NCI-H2171 treated with DMSO at 0.1 percent for 48 hours (cell line): ENCODE results near the gene ZMYND8.
"Not testable (repeated sequence)": the region's sequence is repeated elsewhere in the genome, so short reads cannot be mapped to it uniquely, and the experiment has no call there.

Source experiments
- DNase-seq: peaks from one replicate; lab custom pipeline; 2025; lab: John Stamatoyannopoulos, UW

The ZMYND8 gene

GRCh38 chr20:47246061-47246777 is 110.3 kb downstream of the ZMYND8 start:
- no peak for DNase-seq

- DNase-seq, result not testable (repeated sequence)
Observed at GRCh38 chr20:47245166-47245565, 111.3 kb downstream of the ZMYND8 start.

DNA sequence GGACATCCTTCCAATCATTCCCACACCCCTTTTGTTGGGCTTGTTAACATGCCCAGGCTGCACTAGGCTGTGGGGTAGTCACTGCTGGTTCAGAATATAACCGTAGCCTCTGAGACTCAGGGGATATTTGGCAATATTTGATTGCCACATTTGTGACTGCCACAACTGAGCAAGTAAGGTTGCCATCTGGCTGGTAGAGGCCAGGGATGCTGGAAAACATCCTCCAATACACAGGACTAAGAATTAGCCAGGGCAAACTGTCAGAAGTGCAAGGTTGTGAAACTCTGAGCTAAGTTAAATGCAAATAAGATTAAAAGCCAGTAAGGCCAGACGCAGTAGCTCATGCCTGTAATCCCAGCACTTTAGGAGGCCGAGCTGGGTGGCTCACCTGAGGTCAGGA is 112.0 kb downstream of the ZMYND8 start:
- DNase-seq, result peak; percentile 54

DNA sequence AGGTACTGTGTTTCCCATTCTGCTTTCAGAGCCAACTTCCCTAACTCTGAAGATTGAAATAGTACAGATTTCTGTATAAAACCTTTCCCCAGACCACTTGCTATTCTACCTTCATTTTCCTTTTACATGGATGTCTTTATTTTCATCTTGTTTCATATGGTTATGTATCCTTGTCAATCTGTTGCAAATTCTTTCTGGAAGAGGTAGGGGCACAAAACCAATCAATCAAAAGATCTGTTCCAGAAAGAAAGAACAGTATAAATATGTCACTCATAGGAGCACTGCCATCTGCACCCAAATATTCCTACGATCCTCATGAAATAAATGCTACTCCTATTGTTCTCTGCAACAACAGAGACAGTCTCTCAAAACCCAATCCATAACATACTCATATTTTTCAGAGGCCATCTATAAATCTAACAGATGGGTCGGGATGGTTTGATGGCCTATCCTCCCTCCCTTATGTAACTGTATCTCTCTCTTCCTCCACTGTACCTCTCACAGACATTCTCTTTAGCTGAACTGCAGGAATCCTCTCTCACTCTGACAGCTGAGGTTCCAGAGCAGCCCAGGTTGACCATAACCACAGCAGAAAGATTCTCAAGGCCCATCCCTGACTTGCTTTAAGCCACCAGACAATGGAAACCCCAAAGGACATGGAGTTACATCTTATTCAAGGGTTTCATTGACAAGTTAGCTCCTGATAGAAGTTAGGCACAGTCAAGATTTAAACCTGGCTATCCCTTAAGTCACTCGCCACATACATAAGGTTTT is 112.8 kb downstream of the ZMYND8 start:
- peak; percentile 93 for DNase-seq

- no peak for DNase-seq
Observed at GRCh38 chr20:47243003-47243402, 113.5 kb downstream of the ZMYND8 start.

DNA sequence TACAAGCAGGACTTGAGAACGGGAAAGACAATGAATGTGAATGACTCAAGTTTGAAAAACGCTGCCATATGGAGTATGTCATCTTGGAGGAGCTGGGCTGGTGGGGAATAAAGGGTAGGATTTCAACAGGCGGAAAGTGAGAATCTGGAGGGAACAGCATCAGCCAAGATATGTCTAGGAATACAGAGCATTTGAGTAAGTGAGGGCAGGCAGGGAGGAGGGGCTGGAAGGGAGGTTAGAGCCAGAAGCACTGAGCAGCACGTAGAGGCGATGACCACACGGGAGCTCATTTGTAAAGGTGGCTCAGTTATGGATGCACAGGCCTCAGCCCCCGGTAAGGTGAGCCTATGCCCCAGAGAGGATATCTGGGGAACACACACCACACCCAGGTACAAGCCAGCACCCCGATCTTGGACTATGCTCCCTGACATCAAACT is 115.1 kb downstream of the ZMYND8 start:
- DNase-seq, result peak; percentile 98

DNA sequence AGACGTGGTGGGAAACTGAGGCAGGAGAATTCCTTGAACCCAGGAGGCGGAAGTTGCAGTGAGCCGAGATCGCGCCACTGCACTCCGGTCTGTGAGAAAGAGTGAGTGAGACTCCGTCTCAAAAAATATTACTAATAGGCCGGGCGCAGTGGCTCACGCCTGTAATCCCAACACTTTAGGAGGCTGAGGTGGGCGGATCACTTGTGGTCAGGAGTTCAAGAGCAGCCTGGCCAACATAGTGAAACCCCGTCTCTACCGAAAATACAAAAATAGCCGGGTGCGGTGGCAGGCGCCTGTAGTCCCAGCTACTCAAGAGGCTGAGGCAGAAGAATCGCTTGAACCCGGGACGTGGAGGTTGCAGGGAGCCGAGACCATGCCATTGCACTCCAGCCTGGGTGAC is 116.4 kb downstream of the ZMYND8 start:
- not testable (repeated sequence) for DNase-seq

DNA sequence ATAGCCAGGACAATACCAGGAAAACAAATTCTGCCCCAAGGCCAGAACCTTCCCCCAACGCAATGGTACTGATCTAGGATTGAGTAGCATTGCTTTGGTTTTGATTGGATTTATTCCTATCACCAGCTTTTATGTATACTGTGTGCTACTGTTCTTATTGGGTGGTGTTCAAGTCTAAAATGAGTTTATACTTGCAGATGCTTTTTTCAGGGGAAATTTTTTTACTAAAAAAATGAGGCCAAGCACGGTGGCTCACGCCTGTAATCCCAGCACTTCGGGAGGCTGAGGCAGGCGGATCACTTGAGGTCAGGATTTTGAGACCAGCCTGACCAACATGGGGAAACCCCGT is 116.8 kb downstream of the ZMYND8 start:
- no peak for DNase-seq

DNA sequence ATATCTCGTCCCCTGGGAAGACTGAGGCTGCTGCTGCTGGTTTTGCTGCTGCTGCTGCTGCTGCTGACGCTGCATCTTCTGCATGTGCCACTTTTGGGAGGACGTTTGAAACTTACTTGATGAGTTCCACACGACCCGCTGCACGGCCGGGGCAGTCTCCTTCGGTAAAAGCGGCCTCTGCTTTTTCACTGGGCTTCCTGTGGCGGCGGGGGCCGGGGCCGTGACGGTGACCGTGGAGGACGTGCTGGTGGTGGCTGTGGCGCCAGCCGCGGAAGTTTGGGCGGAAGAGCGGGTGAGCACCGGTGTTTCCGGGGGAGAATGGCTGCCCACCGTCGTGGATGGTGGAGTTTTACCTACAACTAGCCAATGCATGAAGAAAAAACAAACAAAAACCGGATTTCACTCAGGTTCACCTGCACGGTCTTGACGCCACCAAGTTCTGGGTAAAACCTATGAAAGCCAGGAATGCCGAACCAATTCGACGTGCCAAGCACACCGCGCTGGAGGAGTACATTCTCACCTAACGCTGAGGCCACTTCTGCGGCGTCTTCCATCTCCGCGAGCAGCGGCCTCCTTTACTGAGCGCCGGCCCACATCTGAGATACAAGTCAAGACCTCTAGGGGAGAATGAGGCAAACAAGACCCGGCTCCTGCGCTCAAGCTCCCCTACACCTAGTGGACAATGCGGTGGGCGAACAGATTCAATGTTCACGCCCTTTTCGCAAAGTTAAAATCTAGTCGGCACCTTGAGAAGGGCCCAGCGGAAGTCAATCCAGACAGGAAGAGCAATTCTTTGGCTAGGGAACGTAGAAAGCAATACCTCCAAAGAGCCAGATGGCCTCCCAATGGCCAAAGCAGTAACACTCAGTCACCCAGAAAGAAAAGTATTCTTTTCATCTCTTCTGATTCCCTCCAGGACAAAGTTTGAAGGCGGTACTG is 117.5 kb downstream of the ZMYND8 start:
- peak; percentile 43 for DNase-seq

- peak; percentile 46 for DNase-seq
Observed at GRCh38 chr20:47237715-47238114, 118.8 kb downstream of the ZMYND8 start.

GRCh38 chr20:47236639-47236900 is 119.9 kb downstream of the ZMYND8 start:
- no peak for DNase-seq

GRCh38 chr20:47235853-47236638 is 120.5 kb downstream of the ZMYND8 start:
- peak; percentile 61 for DNase-seq

- no peak for DNase-seq
Observed at GRCh38 chr20:47235111-47235510, 121.4 kb downstream of the ZMYND8 start.

- DNase-seq, result no peak
Observed at GRCh38 chr20:47233333-47234188, 122.9 kb downstream of the ZMYND8 start.

GRCh38 chr20:47232518-47232917 is 124.0 kb downstream of the ZMYND8 start:
- DNase-seq, result peak; percentile 60

- DNase-seq, result no peak
Observed at GRCh38 chr20:47231382-47232039, 125.0 kb downstream of the ZMYND8 start.

DNA sequence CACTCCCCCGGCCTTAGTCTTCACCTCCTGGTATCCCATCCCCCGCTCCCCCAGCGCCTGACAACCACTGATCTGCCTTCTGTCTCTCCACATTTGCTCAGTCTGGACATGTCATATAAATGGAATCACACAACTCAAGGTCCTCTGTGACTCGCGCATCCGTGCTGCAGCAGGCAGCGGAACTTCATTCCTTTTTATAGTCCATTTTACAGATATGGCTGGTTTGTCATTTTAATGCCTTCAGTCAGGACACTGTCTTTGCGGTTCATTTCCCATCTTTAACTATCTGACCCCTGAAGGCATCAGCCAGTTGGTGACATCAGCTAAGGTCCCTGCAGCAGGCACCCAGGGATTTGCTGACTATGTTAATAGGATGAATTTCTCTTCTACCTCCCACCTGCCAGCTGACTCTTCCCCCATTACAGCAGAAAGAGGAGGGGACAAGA is 125.7 kb downstream of the ZMYND8 start:
- DNase-seq, result no peak

DNA sequence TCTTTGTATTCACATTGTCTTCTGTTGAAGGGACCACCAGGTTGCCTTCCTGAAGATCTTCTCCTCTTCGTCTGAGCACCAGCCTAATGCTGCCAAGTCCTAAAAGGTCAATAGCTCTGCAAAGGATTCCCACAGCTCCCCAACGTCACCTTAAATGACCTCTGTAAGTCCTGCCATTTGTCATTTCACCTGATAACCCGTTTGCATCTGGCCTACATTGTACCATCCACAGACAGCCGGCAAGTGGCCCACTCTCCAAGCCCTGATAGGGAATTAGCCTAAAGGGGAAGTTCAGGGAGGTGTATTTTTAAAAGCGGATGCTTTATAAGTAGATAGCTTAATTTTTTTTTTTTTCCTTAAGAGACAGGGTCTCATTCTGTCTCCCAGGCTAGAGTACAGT is 127.8 kb downstream of the ZMYND8 start:
- no peak for DNase-seq

- DNase-seq, result no peak
Observed at GRCh38 chr20:47227576-47227975, 128.9 kb downstream of the ZMYND8 start.

DNA sequence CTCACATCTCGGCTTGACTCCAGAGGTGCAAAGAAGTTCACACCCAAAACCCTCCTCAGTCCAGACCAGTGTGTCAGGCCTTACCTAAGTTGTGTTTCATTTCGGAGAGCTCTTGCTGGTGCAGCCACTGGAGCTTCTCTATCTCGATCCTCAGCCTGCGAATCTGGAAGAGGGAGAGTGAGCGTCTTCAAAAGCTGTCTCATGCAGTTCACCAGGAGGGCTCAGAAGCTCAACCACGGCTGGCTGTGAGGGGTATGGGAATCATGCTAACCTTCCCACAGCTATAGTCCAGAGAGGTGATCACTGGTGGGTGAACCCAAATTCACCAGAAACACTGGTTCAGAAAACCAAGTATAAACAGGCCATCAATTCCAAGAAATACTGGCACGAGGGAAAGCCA is 129.4 kb downstream of the ZMYND8 start:
- no peak for DNase-seq
